Measurements from ENCODE around the gene SKI. TPM values are rescaled to one million over a fixed set of nuclear protein-coding genes. Genes with fewer than 3 reads are reported as not detected.
A peak's percentile ranks its signal among the peaks of the same experiment; 100 is the strongest.

Gene SKI
- total and polyA plus RNA-seq, 2 of the 8 experiments (the other 6 are each of a cell fraction or from before 2014, with no cell fraction given), result 8.3 to 87.6 TPM

DNA sequence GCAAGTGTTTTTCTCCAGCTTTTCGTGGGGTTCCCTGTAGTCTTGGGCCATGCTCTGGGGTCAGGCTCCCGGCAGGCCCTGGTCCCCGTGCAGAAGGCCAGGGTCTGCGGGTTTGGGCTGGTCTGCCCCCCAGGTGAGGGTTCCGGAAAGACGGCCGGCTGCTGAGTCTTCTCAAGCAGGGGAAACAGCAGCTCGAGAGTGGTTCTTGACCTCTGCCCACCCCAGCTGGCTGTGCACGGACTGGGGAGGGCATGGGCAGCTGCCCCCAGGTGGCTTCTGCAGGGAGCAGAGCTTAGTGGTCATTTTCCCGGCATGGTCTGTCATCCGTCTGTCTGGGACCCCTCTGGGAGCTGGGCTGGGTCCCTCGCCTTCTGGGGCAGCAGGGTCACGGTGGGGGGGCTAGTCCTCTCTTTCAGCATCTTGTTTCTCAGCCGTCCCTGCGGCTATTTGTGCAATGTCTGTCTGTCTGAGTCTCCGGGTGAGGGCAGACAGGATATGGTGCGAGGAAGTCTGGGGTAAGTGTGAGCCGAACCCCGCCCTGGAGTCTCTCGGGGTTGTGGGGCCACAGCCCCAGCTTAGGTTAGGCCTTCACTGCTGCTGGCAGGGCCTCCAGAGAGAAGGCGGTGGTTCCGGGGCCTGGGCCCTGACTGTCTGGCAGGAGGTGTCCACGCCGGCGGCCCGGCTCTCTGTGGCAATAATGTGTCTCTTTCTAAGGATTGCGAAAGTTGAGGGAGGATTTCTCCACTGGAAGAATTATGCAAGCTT lies 6.1 kb downstream of the SKI start:
- H3K56ac ChIP-seq (replicated peaks; ENCODE audit: insufficient read length, low read depth, low read length), result no peak overlapping the region
- DNase-seq (ENCODE audit: low read depth in 1 of 2, low spot score in 2 of 2), result peak in 1 of 2 experiments; percentile 50
- no peak overlapping the region for H4K91ac ChIP-seq (replicated peaks; ENCODE audit: insufficient read length, low read length)
- no peak overlapping the region for H3K4ac ChIP-seq (replicated peaks; ENCODE audit: insufficient read length, low read depth, low read length)
- H3K9me3 ChIP-seq (ENCODE audit: insufficient read depth in 2 of 2, low read depth in 1 of 2, low read length in 1 of 2), result no peaks in the 10 kb centered on the region
- no peak overlapping the region for H3K4me3 ChIP-seq (ENCODE audit: extremely low read depth in 1 of 4, insufficient read depth in 2 of 4, low read depth in 3 of 4, low read length in 4 of 4)
- POLR2A ChIA-PET (ENCODE audit: partially characterized antibody), result interaction anchor here (0.6 to 4.3 kb wide), 12 partner anchors 8 to 147 kb away, joined by 3 to 19 read pairs (median 3); partner anchors contain the start of gene FAAP20
- H3K27ac ChIP-seq (ENCODE audit: low read depth, low read length), result no peak overlapping the region
- H3K18ac ChIP-seq (ENCODE audit: extremely low read depth, low read length), result no peak overlapping the region
- H3K23ac ChIP-seq (ENCODE audit: insufficient read length), result no peak overlapping the region
- H3K36me3 ChIP-seq (ENCODE audit: control insufficient read depth in 2 of 4, insufficient read depth in 4 of 4, low read length in 3 of 4), result no peaks in the 10 kb centered on the region
- no peak overlapping the region for H2BK5ac ChIP-seq (ENCODE audit: low read depth, low read length)
- H2BK15ac ChIP-seq (ENCODE audit: low read length), result no peak overlapping the region
- no peak for FAIRE-seq
- H3K14ac ChIP-seq (ENCODE audit: insufficient read length), result no peak overlapping the region
- peaks cover 26% of the 10 kb centered on the region for H3K79me1 ChIP-seq (ENCODE audit: low read depth, low read length)
- peaks cover 0 to 45% (median 32%) of the 10 kb centered on the region in 4 experiments; a peak in 6 of 7 replicates for H3K4me1 ChIP-seq (replicated peaks in 1 of 4; ENCODE audit: control insufficient read depth in 3 of 4, insufficient read depth in 4 of 4, low read length in 3 of 4)
- peaks cover 15% of the 10 kb centered on the region for H3K23me2 ChIP-seq (ENCODE audit: low read depth, low read length)
- peaks cover 71 to 79% of the 10 kb centered on the region in 2 experiments for H4K20me1 ChIP-seq (replicated peaks in 1 of 2; ENCODE audit: control insufficient read depth in 1 of 2, insufficient read depth in 2 of 2, low read length in 2 of 2)
- H3K79me2 ChIP-seq (ENCODE audit: control insufficient read depth in 1 of 2, insufficient read depth in 2 of 2, low read length in 2 of 2), result peaks cover 75 to 99% of the 10 kb centered on the region in 2 experiments
- no peak for TF ChIP-seq NRF1 (IDR thresholded peaks at IDR 0.05; ENCODE audit: low read depth, low read length)
- TF ChIP-seq ATF3 (IDR thresholded peaks at IDR 0.05; ENCODE audit: insufficient read depth, low read depth, low read length), result no peak
- H3K4me2 ChIP-seq (ENCODE audit: insufficient read depth in 1 of 2, low read depth in 2 of 2, low read length in 2 of 2), result no peak overlapping the region
- H4K8ac ChIP-seq (ENCODE audit: extremely low read depth, insufficient read depth, low read length), result no peak overlapping the region; the same call in 1 of the 2 replicates
- H3K9ac ChIP-seq (replicated peaks in 1 of 4; ENCODE audit: extremely low read depth in 1 of 4, low read depth in 3 of 4, low read length in 3 of 4), result no peak overlapping the region
- H2BK20ac ChIP-seq (ENCODE audit: low read length), result no peak overlapping the region
- CTCF ChIA-PET (ENCODE audit: partially characterized antibody), result interaction anchor here (0.6 to 3.2 kb wide), 19 partner anchors 9 to 148 kb away, joined by 3 to 17 read pairs (median 4); partner anchors contain the start of gene FAAP20
- no peak overlapping the region for H2BK120ac ChIP-seq (replicated peaks; ENCODE audit: low read depth, low read length)
- no peaks in the 10 kb centered on the region for H3K27me3 ChIP-seq (replicated peaks in 1 of 4; ENCODE audit: control insufficient read depth in 3 of 4, extremely low read depth in 1 of 4, insufficient read depth in 3 of 4, low read length in 3 of 4)
- no peak overlapping the region for H4K5ac ChIP-seq (ENCODE audit: insufficient read length, low read depth, low read length)
- no peak overlapping the region for H2BK12ac ChIP-seq (ENCODE audit: low read depth, low read length)
- no peak overlapping the region for H2AK5ac ChIP-seq (ENCODE audit: low read depth, low read length)
- WGBS, 2 experiments (ENCODE audit: extremely low coverage in 1 of 2, insufficient coverage in 1 of 2, insufficient read length in 1 of 2, insufficient replicate concordance in 2 of 2, low coverage in 1 of 2, low lambda C conversion rate in 2 of 2, missing lambda C conversion rate in 1 of 2), result 89% methylated on average over 21 of the region's 27 CpGs; no CpG with 5 or more reads in 1 of the 2 experiments
- no peak overlapping the region for H2AFZ ChIP-seq (ENCODE audit: low read length)

Measured in H1 (cell line).